ENCODE measurements around the gene ATP10A. TPM values are rescaled to one million over a fixed set of nuclear protein-coding genes. Genes with fewer than 3 reads are reported as not detected.

ATP10A gene
- total and polyA plus RNA-seq, 11 donors: 0.53 to 3.3 (median 1.0) TPM

DNA sequence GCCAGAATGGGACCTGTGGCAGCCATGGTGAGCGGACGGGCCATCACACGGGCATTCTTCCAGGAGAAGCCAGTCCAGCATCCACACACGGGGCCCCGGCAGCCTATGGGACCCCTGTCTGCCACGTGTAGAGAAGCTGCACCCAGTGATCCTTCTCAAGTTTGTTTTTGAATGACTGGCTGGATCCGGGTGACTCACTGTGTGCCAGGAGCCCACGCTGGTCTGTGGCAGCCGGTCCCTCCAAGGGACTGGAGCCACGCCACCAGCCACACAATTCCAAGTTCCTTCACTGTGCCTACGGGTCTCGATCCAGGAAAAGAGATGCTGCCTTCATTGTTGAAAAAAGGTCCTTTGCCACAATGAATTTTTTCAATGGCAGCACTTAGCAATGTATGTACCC lies 58.1 kb downstream of the ATP10A start:
- WGBS, 4 donors: 82 to 86% (median 83%) methylated on average over 12 of the region's 12 CpGs
- TF ChIP-seq POLR2A (IDR thresholded peaks at IDR 0.05) (no peak), CTCF (IDR thresholded peaks at IDR 0.05) (no peak)
- H3K27ac ChIP-seq: no peak overlapping the region

DNA sequence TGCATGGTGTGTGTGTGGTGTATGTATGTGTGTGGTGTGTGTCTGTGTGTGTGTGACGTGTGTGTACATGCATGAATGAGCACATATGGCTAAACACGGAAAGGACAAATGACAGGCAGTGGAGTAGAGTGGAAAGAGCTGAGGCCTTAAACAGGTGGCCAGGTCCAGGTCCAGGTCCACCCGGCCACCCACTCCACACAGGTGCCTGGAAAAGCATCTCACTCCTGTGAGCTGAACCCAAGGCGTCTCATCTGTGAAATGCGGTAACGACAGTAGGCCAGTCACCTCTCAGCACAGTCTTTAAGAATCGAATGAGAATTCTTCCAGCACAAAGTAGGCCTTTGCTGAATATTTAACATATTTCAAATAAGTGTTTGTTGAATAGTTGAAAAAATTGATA lies 58.7 kb downstream of the ATP10A start:
- Histone ChIP-seq H3K36me3 (no peaks in the 10 kb centered on the region), H3K27ac (no peak overlapping the region), H3K27me3 (peaks cover 0 to 5% (median 0%) of the 10 kb centered on the region in 9 donors), H3K9me3 (no peaks in the 10 kb centered on the region), H3K4me3 (no peak overlapping the region), H3K4me1 (peaks cover 0 to 12% (median 0%) of the 10 kb centered on the region in 12 donors)
- intact Hi-C loops (cut with DNase I): no loop called here
- DNase-seq (peak in 1 of 5 donors; percentile 28), ATAC-seq (no peak)
- TF ChIP-seq POLR2A (IDR thresholded peaks at IDR 0.05): no peak
- TF ChIP-seq CTCF (IDR thresholded peaks at IDR 0.05): no peak
- 78 to 88% (median 79%) methylated on average over 7 of the region's 7 CpGs for WGBS, 4 donors

More for the DNA sequence above, 58.1 kb downstream of the ATP10A start:
- Histone ChIP-seq H3K4me3 (no peak overlapping the region), H3K36me3 (no peaks in the 10 kb centered on the region), H3K27me3 (peaks cover 0 to 5% (median 0%) of the 10 kb centered on the region in 9 donors), H3K4me1 (peaks cover 0 to 12% (median 0%) of the 10 kb centered on the region in 12 donors), H3K9me3 (no peaks in the 10 kb centered on the region)
- intact Hi-C loops (cut with DNase I): no loop called here
- DNase-seq (peak in 1 of 5 donors; percentile 14), ATAC-seq (no peak)

DNA sequence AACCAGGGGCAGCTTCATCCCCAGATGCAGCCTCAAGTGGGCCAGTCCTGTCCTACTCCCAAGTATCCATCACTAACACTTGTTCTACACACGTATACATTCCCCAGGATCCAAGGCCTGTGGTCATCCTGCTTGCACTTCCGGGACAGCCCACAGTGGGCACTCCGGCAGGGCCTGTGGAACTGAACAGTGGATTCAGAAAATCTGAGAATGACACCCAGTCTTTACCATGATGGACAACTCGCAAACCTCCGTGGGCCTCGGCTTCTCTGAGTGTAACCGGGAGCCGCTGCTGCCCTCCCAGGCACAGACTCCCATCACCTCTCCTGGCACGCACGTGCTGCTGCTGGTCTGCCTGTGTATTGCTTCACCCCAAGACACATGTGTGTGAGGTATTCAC lies 59.6 kb downstream of the ATP10A start:
- Histone ChIP-seq H3K4me3 (no peak overlapping the region), H3K36me3 (no peaks in the 10 kb centered on the region), H3K27me3 (peaks cover 0 to 4% (median 0%) of the 10 kb centered on the region in 9 donors), H3K4me1 (peaks cover 0 to 15% (median 0%) of the 10 kb centered on the region in 12 donors), H3K27ac (no peak overlapping the region), H3K9me3 (no peaks in the 10 kb centered on the region)
- TF ChIP-seq POLR2A (IDR thresholded peaks at IDR 0.05) (no peak), CTCF (IDR thresholded peaks at IDR 0.05) (no peak)
- ATAC-seq (no peak), DNase-seq (peak in 1 of 5 donors; percentile 44)
- WGBS, 4 donors: 88 to 96% (median 92%) methylated on average over 9 to 10 of the region's 10 CpGs
- intact Hi-C loops (cut with DNase I): no loop called here

- WGBS, 4 donors: 89 to 95% (median 92%) methylated on average over 10 to 11 of the region's 11 CpGs
- DNase-seq (peak in 1 of 5 donors; percentile 33), ATAC-seq (no peak)
- Histone ChIP-seq H3K27ac (no peak overlapping the region), H3K4me1 (peaks cover 0 to 20% (median 0%) of the 10 kb centered on the region in 12 donors), H3K36me3 (no peaks in the 10 kb centered on the region), H3K9me3 (no peaks in the 10 kb centered on the region), H3K27me3 (no peaks in the 10 kb centered on the region), H3K4me3 (no peak overlapping the region)
- no peak for TF ChIP-seq CTCF (IDR thresholded peaks at IDR 0.05)
- no peak for TF ChIP-seq POLR2A (IDR thresholded peaks at IDR 0.05)
- intact Hi-C loops (cut with DNase I): no loop called here
These were observed 60.1 kb downstream of the ATP10A start for GRCh38 chr15:25803036-25803435.

All from heart left ventricle (tissue), 16 donors.